KMS-11 (cell line): ENCODE data around the gene FUT9.
A peak's percentile ranks its signal among the peaks of the same experiment; 100 is the strongest.
"Not testable (repeated sequence)": the region's sequence is repeated elsewhere in the genome, so short reads cannot be mapped to it uniquely, and the experiment has no call there.

ENCODE experiments used
- H2AFZ ChIP-seq: fragments of 200-600 bp; sonication (generic); 2 replicates; pipeline ENCODE4 v1.6.1; 2016; ENCODE audit warnings: antibody characterized with exemption, mixed run types, low read depth
- H3K27ac ChIP-seq: fragments of 200-600 bp; sonication (generic); 2 replicates; pipeline ENCODE4 v1.6.1; 2016; ENCODE audit warnings: mild to moderate bottlenecking, mixed run types
- H3K27me3 ChIP-seq: fragments of 200-600 bp; sonication (generic); 2 replicates; pipeline ENCODE4 v1.6.1; 2017; ENCODE audit warnings: mild to moderate bottlenecking, low read depth, mixed run types, moderate library complexity; ENCODE audit not compliant: insufficient read depth
- H3K36me3 ChIP-seq: fragments of 200-600 bp; sonication (generic); 2 replicates; pipeline ENCODE4 v1.6.1; 2017; ENCODE audit warnings: mild to moderate bottlenecking, mixed run types; ENCODE audit not compliant: insufficient read depth
- H3K4me1 ChIP-seq: fragments of 200-600 bp; sonication (generic); 2 replicates; pipeline ENCODE4 v1.6.1; 2016; ENCODE audit warnings: mild to moderate bottlenecking, low read depth, mixed run types; ENCODE audit not compliant: poor library complexity, severe bottlenecking
- H3K4me2 ChIP-seq: fragments of 200-600 bp; sonication (generic); 2 replicates; pipeline ENCODE4 v1.7.0; 2016; ENCODE audit warnings: mild to moderate bottlenecking, mixed run types
- H3K4me3 ChIP-seq: fragments of 200-600 bp; sonication (generic); IDR thresholded peaks from 2 replicates; pipeline ENCODE4 v1.6.1; 2017; ENCODE audit warnings: low read depth, low read length, mixed read lengths; ENCODE audit not compliant: insufficient read depth
- H3K79me2 ChIP-seq: fragments of 200-600 bp; sonication (generic); 2 replicates; pipeline ENCODE4 v1.6.1; 2016; ENCODE audit warnings: low read depth, mixed run types; ENCODE audit not compliant: insufficient read depth
- H3K9ac ChIP-seq: fragments of 200-600 bp; sonication (generic); 2 replicates; pipeline ENCODE4 v1.6.1; 2016; ENCODE audit warnings: mild to moderate bottlenecking, mixed run types
- H4K20me1 ChIP-seq: fragments of 200-600 bp; sonication (generic); 2 replicates; pipeline ENCODE4 v1.6.1; 2016; ENCODE audit warnings: mild to moderate bottlenecking, mixed run types; ENCODE audit not compliant: insufficient read depth
- CTCF ChIP-seq: fragments of 200-600 bp; sonication (generic); conservative IDR thresholded peaks from 2 replicates; pipeline ENCODE4 v1.6.1; 2017; ENCODE audit warnings: low read depth, mild to moderate bottlenecking, antibody characterized with exemption, low read length, moderate library complexity, mixed read lengths

FUT9 gene

GRCh38 chr6:96246563-96246962 lies 230.8 kb downstream of the FUT9 start:
- no peak overlapping the region for H3K4me3 ChIP-seq
- no peak overlapping the region for H2AFZ ChIP-seq
- H3K27me3 ChIP-seq = no peaks in the 10 kb centered on the region
- no peaks in the 10 kb centered on the region for H4K20me1 ChIP-seq
- no peak for TF ChIP-seq CTCF
- H3K4me2 ChIP-seq = peak overlapping the region; percentile 51
- peaks cover 14% of the 10 kb centered on the region for H3K4me1 ChIP-seq
- no peaks in the 10 kb centered on the region for H3K36me3 ChIP-seq
- H3K79me2 ChIP-seq = no peaks in the 10 kb centered on the region
- H3K9ac ChIP-seq = no peak overlapping the region
- H3K27ac ChIP-seq = no peak overlapping the region

GRCh38 chr6:96249755-96250154 lies 234.0 kb downstream of the FUT9 start:
- no peak for TF ChIP-seq CTCF
- H3K79me2 ChIP-seq = no peaks in the 10 kb centered on the region
- no peak overlapping the region for H3K27ac ChIP-seq
- H3K27me3 ChIP-seq = no peaks in the 10 kb centered on the region
- H3K4me2 ChIP-seq = no peak overlapping the region
- no peak overlapping the region for H3K9ac ChIP-seq
- no peak overlapping the region for H2AFZ ChIP-seq
- no peaks in the 10 kb centered on the region for H3K36me3 ChIP-seq
- peaks cover 14% of the 10 kb centered on the region for H3K4me1 ChIP-seq
- no peak overlapping the region for H3K4me3 ChIP-seq
- no peaks in the 10 kb centered on the region for H4K20me1 ChIP-seq

- H3K27me3 ChIP-seq = no peaks in the 10 kb centered on the region
- no peak overlapping the region for H3K4me2 ChIP-seq
- no peaks in the 10 kb centered on the region for H3K36me3 ChIP-seq
- no peaks in the 10 kb centered on the region for H4K20me1 ChIP-seq
- H3K4me1 ChIP-seq = no peaks in the 10 kb centered on the region
- TF ChIP-seq CTCF = no peak
- H2AFZ ChIP-seq = no peak overlapping the region
- no peak overlapping the region for H3K9ac ChIP-seq
- no peaks in the 10 kb centered on the region for H3K79me2 ChIP-seq
- no peak overlapping the region for H3K27ac ChIP-seq
- no peak overlapping the region for H3K4me3 ChIP-seq
Measured at GRCh38 chr6:96257751-96258150, 242.0 kb downstream of the FUT9 start.

GRCh38 chr6:96260787-96261430 lies 245.1 kb downstream of the FUT9 start:
- not testable (repeated sequence) for H3K27me3 ChIP-seq, H2AFZ ChIP-seq, H3K4me3 ChIP-seq, H3K27ac ChIP-seq, H3K4me1 ChIP-seq, H4K20me1 ChIP-seq, H3K79me2 ChIP-seq, H3K4me2 ChIP-seq, H3K36me3 ChIP-seq, H3K9ac ChIP-seq
